Stimulated activated CD4-positive, alpha-beta T cell treated with anti-CD3 and anti-CD28 coated beads, Interleukin-1b, Interleukin-23, amount 100 ng/mL, for 24 hours (primary cell): ENCODE measurements around the gene NRP2.

Experiments
- DNase-seq, 4 experiments: peaks; one replicate each; pipeline ENCODE4 v3.0.0-alpha.2; 2020; ENCODE audit warnings: low read depth in 4 of 4, low spot score in 1 of 4

NRP2 gene

DNA sequence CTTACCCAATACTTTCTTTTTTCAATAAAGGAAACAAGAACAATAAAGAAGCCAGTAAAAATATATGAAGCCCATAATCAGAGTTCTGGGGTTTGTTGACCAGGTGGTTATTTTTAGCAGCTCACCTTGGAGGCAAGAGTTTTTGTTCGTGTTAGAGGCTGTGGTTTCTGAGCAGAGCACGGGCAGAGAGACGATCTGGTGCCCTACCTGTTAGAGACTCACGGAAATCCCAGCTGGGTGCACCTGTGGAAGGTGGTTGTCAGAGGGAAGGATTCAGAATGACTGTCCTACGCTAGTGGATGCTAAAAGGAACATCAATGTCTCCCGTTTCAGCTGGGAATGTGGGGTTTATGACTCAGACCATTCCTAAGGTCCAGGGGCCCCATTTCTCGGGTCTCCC, 87.6 kb downstream of the NRP2 start:
- no peak for DNase-seq

DNA sequence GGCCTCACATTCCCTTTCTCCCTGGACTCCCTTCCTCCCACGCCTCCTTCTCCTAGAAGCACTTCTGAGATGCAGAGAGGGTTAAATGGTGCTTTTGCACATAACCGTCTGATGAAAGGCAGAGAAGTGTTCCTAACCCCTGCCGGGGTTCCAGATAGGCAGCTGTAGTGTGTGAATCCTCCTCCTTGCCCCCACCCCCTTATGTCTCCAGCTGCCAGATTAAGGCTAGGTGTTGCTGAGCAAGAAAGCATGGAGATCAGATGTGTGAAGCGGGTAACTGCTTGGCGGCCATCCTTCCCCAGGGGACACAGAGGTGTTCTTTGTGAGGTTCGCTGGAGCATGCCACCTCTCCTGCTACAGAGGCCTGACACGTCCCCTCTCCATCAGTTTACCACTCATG, 88.3 kb downstream of the NRP2 start:
- no peak for DNase-seq

DNA sequence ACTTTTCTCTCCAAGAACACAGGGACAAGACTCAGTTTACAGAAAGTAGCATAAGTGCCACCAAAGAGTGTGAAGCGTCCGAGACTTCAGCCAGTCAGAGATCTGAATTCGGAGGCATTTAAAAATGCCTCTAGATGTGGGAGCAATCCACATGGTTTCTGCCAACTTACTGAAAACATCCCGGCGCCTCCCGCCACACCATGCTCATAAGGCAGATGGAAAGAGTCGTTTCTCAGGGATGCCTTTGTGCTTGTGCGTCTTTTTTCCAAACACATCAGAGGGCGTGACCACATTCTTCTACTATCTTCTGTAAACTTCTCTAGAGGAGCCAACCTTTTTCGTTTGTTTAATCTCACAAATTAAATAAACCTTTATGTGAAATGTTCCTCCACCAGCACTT, 88.7 kb downstream of the NRP2 start:
- no peak for DNase-seq

DNA sequence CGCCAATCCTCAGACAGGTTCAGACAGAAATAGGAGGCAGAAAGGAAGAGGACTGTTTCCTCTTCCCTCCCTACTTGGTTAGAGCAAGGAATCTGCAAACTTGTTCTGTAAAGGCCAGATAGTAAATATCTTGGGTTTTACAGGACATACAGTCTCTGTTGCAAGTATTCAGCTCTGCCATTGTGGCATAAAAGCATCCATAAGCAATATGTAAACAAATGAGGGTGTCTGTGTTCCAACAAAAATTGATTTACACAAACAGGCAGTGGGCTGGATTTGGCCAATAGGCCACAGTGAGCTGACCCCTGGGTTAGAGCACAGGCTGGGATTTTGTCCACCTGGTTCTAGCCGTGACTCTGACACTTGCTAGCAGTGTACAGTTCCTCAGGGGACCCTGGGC, 89.4 kb downstream of the NRP2 start:
- DNase-seq, result no peak

DNA sequence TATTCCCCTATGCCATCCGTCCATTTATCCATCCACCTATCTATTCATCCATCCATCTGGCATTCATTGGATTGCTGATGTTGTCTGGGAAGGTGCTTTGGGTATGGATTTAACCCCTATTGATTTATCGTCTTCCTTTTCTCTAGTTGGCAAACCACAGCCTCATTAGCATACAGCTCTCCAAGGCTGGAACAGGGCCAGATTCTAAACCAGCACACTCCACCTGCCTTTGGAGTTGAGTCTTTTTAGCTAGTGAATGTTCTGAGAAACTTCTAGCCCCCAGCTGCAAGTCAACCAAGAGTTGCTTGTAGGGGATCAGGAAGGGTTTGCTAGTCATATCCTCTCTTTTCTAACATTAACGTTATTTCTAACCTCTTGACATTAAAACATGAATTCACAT, 90.7 kb downstream of the NRP2 start:
- DNase-seq, result no peak

DNA sequence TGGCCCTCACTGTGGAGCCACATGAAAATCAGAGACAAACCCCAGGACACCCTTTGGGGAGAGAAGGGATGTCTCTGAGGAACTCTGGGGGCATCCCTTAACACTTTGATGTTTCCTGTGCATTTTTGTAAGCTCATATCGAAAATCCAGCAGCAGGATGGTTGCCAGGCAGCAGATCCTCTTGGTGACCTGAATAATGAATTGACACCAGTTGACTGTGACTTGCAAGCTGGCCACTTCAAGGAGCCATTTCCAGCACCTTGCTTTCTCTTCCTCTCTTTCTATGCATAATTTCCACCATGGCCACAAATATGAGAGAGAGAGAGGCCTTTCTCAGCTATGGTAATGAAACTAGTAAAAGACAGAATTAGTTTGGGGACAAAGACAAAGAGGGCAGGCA, 91.7 kb downstream of the NRP2 start:
- no peak for DNase-seq

DNA sequence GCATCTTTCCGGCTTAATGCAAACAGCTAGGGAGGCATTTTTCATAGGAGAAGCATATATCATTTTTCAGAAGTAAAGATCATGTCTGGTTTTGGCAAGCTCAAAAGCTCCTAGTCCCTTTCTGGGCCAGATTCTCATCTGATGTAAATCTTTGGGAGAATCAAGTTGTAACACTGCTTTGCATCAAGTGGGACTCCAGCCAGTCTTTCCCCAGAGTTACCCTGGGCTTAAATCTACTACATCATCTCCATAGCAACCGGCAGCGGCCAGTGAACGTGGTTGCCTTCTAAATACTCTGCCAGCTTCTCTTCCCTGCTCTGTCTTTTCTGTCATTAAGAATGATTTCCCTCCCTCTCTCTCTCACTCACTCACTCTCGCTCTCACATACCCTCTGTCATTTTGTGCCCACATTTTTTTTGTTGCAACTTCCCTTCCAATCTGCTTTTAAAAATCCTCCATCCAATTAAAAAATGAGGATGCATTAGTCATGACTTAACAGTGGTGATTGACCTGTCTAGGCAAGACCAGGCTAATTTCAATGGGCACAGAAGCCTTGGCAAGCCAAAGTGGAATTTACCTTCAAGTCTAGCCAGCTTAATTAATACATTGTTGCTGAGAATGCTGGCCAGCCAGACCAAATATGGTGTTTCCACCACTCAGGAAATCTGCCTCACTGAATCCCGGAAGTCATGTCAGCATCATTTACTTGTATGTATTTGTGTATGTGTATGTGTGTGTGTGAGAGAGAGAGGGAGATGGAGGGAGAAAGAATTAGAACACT, 93.0 kb downstream of the NRP2 start:
- no peak for DNase-seq

DNA sequence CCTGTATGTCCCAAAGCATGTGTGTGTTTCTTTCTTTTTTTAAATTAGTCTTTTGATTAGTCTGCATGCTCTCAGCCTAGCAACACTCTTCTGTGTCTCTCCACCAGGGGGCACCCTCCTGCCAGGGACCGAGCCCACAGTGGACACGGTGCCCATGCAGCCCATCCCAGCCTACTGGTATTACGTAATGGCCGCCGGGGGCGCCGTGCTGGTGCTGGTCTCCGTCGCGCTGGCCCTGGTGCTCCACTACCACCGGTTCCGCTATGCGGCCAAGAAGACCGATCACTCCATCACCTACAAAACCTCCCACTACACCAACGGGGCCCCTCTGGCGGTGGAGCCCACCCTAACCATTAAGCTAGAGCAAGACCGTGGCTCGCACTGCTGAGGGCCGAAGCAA, 93.8 kb downstream of the NRP2 start:
- DNase-seq, result peak in 1 of 4 experiments; percentile 30

DNA sequence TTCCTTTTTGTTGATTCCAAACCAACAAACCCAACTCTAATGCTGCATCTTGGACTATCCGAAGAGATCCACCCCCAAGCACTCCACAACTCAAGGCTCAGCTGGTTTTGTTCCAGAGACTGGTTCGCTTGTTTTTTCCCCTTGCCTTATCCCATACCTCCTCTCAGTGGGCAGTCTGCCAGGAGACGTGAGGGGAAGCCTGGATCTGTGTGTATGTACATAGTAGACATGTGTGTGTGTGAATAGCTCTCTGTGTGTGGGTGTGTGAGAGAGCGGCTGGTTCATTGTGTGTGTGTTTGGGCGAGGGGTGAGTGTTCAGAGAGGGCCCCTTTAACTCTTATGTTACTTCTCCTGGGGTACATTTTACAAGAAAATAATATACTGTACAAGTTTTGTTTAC, 94.4 kb downstream of the NRP2 start:
- no peak for DNase-seq

DNA sequence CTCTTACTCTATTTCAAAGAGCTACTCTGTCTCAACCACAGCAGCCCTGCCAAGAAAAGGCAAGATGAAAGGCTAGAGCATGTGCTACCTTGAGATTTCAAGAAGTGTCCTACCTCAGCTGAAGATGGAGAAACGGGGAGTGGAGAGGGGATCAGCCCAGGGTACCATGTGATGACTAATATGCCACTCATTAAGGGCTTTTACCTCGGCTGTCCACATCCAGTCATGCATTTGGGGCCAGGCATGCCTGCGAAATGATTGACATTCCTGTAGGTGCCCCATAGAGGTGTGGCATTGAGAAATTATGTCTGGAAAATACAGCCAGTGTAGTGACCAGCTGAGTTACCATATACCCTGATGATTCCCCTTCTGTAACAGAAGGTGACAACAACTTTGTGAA, 96.1 kb downstream of the NRP2 start:
- DNase-seq, result no peak

DNA sequence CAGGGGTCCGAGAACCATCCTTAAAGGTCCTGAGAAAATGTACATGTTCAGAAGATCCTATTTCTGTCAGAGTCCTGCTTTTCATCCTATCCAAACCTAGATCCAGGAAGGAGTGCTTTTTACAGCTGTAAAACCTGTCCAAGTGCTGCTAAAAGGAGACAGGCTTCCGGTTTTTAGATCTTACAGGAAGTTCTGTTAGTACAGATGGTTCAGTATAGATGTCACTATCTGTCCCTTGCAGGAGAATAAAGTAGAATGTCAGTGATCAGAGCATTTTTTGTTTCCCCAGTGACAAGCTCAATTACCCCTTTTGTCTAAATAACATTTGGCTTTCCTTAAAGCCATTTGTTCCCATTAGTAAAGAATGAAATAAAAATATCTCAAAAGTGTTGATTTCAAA, 98.3 kb downstream of the NRP2 start:
- no peak for DNase-seq

DNA sequence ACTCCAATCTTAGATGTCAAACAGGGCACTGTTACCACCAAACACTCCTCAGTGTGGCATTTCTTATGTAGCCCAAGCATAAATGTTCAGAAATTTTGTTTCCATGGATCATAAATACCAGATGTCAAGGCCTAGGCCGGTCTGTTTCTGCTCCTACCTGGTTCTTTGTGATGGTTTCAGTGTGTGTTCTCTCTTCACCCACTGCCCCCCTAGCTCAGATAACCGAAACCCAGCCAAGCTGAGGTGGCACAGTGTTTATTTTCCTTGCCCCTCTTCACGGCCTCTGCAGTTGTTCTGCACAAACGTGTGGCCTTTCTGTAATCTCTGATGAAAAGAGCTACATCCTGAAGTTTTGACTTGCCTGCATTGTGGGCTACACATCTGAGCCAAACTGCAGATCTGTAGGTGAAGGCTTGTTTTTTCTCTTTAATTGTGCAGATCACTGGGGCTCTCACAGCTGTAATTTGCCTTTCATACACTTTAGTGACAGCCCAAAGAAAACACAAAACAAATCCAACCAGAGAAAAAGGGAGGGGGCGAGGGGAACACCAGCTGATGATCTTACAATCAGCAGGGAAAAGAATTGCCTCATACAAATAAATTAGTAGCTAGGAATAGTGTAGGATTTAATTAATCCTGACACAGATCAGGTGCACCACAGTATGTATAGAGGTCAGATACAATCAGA, 99.1 kb downstream of the NRP2 start:
- DNase-seq, result no peak

DNA sequence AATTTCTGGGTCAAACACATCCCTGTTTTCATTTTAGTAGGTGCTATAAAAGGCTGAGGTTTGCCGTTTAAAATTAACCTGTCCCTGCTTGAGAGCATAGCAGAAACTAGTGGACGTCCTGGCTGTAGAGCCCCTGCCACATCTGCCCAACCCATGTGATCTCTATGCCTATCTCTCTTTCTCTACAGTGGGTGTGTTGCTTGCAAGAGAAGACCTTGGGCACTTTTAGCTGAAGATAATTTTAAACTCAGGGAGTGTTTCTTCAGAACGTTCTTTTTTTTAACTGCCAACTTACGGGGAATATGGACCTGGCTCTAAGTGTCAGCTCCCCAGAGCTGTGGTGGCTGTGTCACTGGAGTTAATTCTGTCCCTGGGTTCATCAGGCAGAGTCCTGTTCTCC, 100.6 kb downstream of the NRP2 start:
- no peak for DNase-seq

DNA sequence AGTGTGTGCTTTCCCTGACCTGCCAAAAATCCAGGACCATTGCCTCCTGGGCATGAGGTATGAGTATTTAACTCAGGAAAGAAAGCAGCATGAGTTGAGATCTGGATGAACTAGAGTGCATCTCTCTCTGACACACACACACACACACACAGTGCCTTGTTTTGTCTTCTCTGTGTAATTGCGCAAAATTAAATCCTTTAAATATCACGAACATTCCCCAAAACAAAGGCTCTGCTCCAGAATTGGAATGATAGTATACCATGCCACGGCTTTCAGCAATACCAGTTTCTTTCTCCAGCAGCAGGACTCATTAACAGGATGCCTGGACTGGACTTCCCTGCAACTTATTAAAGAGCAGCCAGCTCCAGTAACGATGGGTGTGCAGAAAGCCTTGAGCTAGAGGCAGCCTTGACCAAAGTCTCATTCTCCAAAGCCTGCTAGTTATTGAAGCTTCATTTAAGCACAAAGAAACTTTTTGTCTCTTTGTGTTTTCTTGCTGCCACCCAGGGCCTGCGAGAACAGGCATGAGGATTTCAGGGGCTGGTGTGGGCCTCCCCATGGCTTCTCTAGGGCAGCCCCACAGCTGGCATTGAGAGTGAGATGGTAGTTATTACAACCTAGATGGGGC, 101.7 kb downstream of the NRP2 start:
- no peak for DNase-seq

DNA sequence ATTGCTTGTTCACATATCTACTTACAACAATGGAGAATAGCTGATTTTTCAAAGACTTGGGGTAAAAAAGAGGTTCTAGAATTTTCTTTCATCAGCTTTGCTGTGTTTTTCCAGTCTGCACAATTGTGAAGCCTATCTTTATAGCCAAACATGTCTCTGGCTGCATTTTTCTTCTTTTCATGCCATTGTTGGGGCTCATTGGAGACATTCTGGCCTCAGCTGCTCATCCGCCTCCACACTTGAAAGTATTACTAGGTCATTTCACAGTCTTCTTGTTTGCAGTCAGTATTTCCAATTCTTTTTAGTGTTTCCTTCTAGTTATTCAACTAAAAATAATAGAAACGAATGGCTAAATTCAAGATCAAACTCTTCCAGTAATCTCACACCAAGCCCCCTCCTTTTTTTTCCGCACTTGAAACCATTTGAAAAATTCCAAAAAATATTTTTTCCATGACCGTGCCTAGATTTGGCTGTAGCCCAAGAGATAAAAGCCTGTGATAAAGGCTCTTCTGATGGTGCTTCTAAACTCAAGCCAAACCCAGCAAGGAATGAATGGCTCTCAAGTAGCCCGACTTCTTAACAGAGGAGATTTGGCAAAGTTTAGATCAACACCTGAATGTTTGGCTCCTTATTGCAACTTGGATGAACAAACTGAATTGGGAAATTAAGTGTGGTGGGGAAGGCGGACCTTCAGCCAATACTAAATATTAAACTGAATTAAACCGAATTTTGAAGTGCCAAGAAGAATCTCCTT, 103.4 kb downstream of the NRP2 start:
- DNase-seq, result no peak

DNA sequence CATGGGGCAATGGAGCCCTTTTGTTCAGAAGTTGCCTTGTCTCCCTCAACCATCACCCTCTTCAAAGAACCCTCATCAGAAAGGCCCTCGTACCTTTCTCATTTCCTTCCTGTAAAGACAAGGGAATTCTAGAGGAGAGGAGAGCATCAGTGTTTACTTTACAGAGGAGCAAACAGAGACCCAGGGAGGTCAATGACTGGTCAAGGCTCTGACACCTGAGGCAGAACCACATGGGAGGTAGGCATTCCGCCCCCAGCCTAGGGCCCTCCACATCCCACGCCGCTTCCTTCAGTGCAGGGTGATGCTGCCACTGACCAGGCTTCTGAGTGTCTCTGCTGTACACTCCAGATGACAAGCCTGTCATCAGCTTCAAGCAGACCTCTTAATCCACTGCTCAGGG, 104.7 kb downstream of the NRP2 start:
- DNase-seq, result no peak

DNA sequence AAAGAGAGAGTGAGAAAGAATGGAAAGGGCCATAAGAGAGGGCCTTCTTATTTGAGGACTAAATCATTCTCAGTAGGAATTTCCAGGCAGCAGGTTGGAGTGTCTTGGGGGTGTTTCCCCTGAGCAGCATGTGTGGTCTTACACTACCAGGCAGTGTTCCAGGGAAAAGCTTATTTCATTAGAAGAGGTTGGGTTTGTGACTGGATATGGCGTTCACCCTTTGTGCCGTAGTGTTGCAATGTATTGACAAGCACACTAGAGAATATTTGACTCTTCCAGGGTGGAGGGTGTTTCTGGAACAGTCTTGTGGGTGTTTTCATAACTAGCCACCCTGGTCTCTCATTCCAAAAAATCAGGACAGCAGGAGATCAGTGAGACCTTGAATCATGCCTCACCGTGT, 105.5 kb downstream of the NRP2 start:
- no peak for DNase-seq

DNA sequence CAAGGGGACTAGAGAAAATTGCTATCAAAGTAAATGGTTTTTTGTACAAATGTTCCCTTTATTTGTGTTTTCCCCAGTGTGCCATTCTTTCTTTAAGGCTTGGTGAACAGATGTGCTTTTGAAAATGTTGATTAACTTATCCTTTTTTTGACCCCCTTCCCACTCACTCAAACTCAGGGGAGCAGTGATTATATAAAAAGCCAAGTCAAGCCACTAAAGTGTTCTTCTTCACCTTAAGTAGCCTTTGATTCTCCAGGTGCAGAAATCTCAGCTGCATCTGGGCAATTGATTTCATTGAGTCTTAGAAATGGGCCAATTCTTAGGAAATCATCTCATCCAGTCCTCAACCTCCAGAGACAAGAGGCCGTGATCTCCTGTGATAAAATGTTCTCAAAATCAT, 107.6 kb downstream of the NRP2 start:
- no peak for DNase-seq

DNA sequence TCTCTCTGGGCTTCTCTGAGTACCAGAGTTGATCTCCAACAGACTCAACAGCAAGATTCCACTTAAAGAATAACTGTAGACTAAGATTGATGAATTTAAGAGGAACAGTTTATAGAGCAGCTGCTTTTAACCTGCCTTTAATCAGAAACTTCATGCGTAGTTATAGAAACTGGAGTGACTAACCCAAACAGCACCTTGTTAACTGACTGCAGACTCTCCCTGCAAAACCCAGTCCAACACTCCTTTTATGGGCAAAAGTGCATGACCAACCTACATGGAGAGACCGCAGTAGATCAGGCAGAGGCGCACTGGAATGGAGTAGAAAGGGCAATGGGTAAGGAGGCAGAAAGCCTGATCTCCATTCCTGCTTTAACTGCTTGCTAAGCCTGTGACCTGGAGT, 110.6 kb downstream of the NRP2 start:
- DNase-seq, result no peak

DNA sequence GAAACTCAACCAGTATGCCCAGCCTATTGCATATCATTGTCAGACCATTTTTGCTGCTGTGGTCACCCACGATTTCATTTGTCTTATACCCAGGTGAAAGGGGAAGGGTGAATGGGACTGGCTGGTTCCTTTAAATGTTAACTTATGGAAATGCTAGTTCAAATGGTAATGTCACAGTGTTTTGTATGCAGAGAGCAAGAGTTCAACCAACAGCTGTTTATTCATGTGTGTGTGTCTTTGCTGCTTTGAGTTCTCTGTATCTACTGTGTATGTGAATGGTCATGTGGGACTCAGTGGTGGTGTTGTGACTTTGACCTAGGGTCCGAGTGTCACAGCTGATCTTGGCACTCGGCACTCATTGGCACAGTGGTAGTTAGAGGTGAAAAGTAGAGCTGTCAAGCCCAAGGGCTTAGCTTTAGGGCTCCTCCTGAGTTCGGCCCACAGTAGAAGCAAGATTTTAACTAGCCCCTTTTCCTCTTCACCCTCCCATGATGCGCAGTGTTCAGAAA, 114.6 kb downstream of the NRP2 start:
- DNase-seq, result no peak

DNA sequence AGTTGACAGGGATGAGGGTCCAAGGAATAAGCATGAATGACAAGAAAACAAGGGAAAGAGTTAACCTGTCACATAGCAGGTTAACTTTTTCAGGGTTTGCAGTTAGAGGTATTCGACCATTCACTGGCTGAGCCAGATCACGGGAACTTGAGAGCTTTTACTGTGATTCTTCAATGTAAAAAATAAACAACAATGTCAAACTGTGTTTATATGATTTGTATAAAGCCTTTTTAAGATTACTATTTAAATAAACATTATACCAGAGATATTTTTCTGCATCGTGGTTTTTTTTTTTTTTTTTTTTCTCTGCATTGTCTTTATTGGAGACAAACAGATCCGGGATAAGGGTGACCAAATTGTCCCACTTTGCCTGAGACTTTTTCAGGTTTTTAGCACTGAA, 115.6 kb downstream of the NRP2 start:
- DNase-seq, result no peak

DNA sequence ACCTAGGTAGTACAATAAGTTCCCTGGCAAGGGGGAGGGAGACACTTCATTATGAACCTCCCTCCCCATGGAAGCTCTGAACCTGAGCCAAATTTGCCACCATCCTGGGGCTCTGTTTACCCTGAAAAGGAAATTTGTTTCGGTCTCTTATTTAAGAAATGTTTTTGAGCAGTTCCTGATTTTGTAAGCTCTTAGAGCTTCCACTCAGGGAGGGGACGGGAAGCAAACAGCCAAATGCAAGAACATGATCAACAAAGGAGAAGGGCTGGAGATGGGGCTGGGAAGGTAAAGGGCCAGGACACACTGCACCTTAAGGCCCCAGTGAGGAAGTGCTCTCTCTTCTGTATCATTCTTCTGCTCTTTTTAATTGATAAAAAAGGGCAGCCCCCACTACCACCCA, 117.9 kb downstream of the NRP2 start:
- DNase-seq, result no peak
